HG03196 (cell line): ENCODE results near the gene PCNX4.
A peak's percentile ranks its signal among the peaks of the same experiment; 100 is the strongest.

Source experiments
- ATAC-seq: cut with Tn5 transposase; IDR thresholded peaks from one replicate; pipeline ENCODE4 v1.9.1; 2021; ENCODE audit not compliant: unreplicated experiment

Gene PCNX4

DNA sequence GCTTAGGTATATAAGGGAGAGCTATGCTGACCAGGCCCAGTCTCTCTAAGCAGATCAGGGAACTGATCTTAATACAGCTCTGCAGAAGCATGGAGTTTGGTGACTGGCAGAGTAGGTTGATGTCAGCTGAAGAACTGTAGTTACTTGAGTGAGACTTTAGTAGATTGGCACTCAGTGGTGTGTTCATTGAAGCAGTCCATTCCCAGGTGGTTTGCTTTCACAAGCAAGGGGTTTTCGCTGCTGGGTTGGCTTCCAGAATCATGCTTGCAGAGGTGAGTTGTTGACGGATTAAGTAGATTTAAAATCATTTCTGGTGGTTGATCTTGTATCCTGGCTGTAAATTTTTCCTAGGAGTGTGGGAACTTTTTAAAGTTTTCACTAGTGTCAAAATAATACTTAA, 80.0 kb downstream of the PCNX4 start:
- ATAC-seq = no peak

DNA sequence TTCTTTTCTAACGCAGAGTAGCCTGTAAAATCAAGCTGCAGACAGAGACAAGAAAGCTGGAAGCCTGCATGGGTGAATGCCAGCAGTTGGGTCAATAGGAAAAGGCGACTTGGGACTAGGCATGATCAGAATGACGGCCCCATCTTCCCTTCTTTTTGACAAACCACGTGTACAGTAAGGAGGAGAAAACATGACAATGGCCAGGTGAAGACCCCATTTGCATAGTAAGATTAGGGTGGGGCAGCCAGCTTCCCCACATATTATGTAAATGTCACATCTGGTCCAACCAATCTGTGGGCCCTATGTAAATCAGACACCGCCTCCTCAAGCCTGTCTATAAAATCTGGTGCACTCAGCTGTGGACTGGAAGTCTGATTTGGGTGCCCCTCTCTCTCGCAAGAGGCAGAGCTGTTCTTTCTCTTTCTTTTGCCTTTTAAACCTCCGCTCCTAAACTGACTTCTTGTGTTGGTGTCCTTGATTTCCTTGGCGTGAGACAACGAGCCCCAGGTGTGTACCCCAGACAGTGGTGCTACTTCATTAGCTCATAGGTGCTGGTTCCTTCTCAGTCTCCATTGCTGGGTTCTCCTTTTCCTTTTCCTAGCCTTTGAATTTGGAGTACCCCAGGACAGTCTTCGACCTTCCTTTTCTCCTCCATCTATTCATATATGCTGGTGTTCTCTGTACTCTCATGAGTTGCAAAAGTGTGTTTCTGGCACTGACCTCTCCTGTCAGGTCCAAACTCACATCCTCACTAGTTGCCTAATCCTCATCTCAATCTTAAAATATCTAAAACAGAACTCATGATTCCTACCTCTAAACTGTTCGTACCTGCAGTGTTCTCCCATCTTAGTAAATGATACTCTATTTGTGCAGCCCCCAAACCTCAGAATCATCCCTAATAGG, 82.9 kb downstream of the PCNX4 start:
- no peak for ATAC-seq

DNA sequence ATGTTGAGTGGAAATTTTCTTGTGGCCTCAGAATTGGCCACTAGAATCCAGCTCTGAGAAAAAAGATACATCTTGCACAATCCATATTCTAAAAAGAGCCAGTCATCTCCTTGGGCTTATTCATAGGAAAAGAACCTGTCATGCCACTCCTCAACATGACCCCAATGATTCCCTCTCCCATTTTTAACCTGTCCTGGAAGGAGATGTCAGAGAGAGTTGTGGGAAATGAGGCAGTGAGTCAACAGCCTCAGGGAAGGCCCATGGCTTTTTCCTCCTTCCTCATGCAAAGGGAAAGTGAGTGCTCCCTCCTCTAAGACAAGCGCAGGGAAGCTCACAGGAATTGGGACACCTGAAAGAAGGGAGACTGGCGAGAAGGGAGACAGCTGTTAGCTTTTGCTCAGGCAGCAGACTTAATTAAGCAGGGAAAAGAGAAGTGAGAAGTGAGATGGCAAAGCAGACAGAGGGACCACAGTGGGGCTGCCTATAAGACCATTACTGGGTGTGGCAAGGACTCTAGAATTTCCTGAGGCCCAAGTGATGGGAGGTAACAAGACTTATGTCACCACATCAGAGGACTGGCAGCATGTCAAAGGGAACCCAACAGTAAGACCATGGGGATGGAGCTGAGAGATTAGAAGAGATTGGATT, 83.7 kb downstream of the PCNX4 start:
- no peak for ATAC-seq

DNA sequence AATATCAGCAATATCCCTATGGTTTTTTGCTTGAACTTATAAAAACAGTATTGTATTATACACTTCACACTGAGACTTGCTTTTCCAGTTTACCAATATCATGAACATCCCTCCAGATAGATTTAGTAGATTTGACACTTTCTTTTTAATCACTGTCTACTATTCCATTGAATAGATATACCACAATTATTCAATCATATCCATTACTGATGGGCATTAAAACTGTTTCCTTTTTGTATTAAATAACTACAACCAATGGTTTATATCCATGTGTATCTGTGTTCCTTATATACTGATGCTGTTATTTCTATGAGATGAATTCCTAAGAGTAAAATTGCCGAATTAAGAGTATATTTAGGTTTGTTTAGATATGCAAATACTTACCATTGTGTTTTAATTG, 86.4 kb downstream of the PCNX4 start:
- ATAC-seq = no peak

DNA sequence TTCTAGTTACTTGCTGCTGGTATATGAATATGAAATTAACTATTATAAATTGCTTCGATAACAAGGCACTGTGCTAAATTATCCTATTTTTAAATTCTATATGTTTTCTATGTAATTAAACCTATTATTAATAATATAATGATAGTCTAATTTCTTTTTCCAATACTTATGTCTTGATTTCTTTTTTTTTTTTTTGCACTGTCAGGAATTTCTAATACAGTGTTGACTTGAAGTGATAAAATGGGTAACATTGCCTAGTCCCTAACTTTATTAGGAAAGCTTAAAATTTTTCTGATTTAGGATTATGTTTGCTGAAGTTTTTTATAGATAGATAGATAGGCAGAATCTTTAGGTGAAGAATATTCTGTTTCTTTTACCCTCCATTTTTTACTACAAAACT, 87.1 kb downstream of the PCNX4 start:
- ATAC-seq = no peak

DNA sequence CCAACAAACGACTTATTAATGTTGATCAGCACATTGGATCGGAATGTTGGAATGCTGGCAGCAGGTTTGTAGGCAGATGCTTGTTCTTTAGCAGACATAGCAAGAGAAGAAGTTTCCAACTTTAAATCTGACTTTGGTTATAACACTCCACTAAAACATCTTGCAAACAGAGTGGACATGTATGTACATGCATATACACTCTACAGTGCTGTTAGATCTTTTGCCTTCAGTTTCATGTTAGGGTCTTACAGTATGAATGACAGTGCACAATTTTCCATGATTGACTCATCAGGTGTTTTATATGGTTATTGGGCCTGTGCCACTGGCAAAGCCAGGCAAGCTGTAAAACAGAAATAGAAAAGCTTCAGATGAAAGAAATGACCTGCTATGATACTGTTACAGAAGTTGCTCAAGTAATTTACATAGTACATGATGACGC, 87.7 kb downstream of the PCNX4 start:
- ATAC-seq = no peak

DNA sequence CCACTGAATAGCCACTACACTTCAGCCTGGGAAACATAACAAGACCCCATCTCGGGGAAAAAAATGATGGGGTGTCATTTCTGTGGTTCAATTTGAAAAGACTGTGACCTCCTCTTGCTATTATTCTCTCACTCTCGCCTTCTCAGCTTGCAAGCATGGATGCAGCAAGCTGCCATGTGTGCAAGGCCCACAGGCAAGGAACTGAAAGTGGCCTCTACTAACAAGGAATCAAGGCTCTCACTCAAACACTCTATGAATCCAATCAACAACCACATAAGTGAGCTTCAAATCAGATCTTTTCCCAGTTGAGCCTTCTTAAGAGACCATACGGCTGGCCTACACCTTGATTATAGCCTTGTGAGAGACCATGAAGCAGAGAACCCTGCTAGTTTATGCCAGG, 91.4 kb downstream of the PCNX4 start:
- ATAC-seq = no peak

DNA sequence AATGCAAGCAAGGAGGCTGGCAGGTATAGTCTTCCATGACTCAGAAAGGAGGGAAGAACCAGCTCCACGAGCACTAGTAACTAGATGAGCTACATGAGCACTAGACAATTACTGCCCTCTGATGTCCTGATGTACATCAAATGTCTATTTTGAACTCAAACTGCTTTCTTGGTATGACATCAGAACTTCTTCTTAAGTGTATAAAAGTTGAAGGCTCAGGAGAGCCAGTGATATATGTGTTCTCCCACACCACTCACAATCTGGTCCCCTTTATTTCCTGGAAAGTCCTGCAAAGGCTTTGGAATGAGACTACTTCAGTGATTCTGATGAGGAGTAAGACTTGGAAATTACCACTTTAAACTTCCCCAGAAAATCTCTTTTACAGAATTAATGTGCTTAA, 92.0 kb downstream of the PCNX4 start:
- peak; percentile 41 for ATAC-seq

DNA sequence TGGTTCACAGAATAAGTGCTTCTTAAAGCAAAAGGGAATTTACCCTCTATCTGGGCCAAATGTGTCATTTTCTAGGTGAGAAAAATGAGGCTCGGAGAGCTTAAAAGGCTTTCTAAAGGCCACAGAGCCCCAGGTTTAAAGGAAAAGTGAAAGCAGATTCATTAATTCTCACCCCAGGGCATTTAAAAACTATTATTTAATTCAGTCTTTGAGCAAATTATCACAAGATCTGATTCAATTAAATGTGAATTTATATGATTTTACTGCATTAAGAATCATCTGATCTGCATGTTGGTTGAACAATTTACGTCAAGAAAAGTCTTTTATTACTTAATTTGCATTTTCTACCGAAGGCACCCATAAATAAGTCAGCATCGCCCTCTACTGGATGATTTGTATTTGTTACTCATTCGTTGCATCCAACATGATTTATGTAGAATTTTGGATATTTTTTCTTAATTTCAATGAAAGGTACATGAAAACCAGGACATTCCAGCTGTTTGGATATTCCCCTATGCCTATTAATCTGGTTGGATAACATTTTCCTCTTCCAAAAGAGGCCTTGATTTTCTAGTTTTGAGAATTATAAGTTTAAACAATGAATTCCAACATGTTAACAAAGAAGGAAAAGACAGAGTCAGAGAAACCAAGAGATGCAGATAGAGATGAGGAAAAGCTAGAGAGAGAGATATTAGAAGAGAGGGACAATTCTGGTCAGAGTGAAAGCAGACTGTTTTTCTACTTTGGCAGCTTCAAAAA, 92.6 kb downstream of the PCNX4 start:
- peak; percentile 52 for ATAC-seq

DNA sequence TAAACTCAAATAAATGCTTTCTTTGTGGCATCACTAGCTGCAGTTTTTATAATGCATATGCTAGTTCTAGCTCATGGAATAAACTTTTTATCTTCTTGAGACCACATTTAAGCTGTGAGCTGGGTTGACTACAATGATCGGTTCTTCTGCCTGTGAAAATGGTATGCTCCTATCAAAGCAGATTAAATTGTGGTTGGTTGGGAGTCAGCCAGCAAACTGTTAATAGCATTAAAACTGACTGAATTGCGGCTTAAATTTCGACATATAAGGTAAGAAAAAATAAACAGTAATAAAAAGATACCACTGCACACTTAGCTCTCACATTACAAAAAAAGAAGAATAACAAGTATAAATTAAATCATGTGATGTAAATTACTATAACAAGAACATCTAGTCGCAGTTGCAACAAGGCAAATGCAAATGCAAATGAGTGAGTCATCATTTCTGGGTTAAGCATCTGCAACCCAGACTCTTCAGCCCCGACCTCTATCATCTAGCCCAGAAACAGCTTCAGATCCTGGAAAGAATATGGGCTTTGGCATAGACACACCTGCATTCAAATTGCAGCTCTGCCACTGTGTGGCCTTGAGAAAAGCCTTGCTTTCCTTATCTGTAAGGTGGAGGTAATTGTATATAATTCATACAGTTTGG, 93.3 kb downstream of the PCNX4 start:
- no peak for ATAC-seq

DNA sequence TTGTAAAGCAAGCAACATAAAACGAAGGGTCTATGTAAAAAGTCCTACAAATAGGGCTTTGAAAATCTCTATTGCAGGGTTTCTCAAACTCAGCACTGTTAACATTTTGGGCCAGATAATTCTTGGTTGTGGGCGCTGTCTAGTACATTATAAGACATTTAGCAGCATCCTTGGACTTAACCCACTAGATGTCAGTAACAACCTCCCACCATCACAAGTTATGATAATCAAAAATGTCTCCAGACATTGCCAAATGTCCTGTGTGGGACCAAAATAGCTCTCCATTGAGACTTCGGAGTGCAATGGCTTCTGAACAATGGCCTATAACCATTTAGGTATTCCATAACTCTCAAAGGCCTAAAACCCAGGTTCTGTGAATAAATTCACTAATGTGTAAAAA, 96.4 kb downstream of the PCNX4 start:
- no peak for ATAC-seq

DNA sequence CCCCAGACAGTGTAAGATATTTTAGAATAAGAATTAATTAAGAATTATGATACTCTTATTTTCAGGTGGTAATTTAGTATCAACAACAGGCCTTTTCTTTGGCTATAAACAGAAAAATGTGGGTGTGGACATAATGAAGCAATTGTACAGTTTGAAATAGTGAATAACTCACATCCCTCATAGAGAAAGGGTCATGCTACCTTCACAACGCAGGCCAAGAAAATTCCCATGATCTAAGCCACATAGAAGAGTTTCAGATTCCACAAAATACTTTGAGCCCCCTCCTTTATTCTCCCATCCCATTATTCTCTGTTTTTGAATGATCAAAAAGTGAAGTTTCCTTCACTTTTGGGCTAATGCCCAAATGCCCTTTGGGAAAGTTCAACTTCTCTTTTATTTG, 97.0 kb downstream of the PCNX4 start:
- no peak for ATAC-seq

DNA sequence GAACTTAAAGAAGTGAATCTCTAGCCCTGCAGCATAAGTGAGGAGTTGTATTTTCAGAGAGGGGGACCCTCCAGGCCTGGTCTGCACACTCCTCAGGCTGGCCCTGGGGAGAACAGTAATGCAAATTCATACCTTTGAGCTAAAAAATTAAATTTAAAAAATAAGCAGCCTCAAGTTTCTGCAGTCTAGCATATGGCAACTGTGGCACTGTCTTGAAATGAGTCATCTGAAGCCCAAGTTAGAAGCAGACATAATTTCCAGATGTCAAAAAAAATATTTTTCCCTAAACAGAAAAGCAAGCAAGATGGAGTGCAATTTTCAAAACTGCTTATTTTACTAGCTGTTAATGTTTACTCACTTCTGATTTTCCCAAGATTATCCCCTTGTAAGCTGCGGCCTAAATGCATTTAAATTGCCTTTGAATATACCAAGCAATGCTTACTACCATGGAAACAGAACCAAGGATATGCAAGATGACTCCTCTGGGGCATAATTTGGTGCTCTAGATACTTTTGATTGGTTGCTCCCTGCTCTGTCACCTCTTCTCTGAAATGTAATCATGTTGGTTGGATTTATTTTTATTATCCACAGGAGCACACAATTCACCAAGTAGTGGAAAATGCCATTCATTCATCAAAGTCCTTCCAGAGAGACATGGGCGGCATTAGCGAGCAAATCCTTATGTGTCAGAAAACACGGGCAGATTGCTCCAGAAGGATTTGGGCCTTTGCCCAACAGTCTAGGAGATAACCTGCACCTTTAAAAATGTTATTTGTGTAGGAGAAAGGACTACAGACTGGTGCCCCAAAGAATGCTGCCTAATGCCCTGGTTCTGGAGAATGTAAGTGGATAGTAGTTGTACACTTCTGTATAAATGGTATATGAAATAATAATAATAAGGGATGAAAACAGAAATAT, 98.5 kb downstream of the PCNX4 start:
- ATAC-seq = no peak

DNA sequence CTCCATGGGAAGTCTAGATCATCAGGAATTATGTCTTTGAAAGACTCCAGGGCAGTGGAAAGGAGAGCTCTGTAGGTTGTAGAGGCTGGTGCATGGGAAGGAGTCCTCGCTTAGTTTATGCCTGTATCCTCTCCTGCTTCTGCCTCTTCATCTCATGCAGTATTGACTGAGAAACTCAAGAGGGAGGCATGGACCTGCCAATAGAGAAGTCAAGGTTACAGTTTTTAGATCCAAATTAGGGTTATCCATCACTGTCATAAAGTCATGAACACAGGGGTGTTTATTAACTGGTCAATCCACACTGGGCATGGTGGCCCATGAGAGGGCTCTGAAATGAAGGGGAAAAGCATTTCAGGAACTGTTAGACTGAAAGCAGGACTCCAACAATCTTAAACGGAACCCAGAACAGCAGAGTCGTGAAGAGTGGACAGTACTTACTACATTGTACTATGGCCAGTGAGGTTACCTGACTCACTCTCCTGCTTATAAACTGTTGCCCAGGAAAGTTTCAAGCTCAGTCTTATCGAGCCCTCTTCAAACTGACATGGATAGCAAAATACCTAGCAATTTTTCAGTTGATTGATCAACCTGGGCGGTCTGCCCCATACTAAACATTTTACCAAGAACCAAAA, 103.6 kb downstream of the PCNX4 start:
- ATAC-seq = no peak

DNA sequence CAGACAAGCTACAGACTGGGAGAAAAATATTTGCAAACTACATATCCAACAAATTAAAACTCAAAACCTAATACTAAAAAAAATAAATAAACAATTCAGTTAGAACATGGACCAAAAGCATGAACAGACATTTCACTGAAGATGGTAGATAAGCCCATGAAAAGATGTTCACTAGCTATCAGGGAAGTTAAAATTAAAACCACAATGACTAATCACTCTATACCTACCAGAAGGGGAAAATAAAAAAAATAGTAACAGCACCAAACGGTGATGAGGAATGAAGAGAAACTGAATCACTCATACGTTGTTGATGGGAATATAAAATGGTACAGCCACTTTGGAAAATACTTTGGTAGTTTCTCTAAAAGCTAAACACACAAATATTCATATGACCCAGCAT, 104.6 kb downstream of the PCNX4 start:
- no peak for ATAC-seq

DNA sequence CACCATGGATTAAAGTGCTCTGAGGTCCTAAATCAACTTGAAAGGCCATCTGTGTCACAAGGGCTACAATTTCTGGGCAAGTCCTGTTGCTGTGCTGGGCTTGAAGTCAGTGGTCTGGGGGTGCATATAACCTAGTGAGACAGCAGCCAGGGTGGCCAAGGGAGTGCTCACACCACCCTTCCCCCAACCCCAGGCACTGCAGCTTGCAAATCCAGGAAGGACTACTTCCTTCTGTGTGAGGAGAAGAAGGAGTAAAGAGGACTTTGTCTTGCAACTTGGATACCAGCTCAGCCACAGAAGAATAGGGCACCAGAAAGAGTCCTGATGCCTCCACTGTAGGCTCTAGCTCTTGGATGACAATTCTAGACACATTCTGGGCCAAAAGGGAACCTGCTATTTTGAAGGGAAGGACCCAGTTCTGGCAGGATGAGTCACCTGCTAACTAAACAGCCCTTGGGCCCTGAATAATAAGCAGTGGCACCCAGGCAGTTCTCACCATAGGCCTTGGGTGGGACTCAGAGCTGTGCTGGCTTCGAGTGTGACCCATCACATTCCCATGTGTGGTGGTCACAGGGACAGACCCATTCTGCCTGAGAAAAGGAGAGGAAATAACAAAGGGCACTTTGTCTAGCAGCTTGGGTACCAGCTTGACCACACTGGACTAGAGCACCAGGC, 106.0 kb downstream of the PCNX4 start:
- no peak for ATAC-seq

DNA sequence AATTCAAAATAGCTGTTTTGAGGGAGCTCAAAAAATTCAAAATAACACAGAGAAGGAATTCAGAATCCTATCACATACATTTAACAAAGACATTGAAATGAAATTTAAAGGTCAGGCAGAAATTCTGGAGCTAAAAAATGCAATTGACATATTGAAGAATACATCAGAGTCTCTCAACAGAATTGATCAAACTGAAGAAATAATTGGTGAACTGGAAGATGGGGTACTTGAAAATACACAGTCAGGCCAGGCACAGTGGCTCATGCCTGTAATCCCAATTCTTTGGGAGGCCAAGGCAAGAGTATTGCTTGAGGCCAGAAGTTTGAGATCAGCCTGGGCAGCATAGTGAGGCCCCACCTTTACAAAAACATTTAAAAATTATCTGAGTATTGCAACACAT, 107.6 kb downstream of the PCNX4 start:
- no peak for ATAC-seq

DNA sequence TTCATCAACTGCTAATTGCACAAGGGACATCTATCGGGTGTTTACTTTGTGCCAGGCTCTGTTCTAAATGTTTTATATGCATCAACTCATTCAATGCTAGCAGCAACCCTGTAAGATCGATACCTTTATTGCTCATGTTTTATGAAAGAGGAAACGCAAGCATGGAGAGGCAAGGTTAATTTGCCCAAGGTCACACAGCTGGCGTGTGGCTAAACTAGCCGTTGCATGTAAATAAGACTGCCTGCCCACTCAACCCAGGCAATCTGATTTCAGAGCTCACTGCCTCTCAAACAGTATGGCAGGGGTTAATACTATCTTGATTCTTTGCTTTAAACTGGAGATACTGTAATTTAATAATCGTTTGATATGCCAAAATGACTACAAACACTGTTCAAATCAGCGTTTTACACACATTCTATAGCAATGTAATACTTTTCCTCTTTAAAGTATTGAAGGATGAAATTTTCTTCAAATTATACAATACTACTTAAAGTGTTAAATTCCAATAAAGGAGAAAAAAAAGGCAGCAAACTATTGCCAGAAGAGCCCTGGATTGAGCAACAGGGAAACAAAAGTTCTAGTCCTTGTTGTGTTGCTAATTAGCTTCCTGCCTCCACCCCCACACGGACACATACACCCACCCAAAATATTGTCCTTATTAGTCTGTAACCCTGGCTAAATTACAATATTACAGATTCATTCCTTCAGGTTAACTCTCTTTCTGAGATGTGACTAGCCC, 112.5 kb downstream of the PCNX4 start:
- peak; percentile 83 for ATAC-seq
